Activated CD4-positive, alpha-beta T cell treated with anti-CD3 and anti-CD28 coated beads, Interleukin-2, Interleukin-6, amounts not matched to agents 100 ng/mL and 50 ng/mL, durations not matched to agents 16 hours and 8 hours (primary cell): ENCODE results near the gene IL17RC.
A peak's percentile ranks its signal among the peaks of the same experiment; 100 is the strongest.
"Not testable (repeated sequence)": the region's sequence is repeated elsewhere in the genome, so short reads cannot be mapped to it uniquely, and the experiment has no call there.

Experiments
- DNase-seq: peaks from one replicate; pipeline ENCODE4 v3.0.0-alpha.2; 2020

IL17RC gene

DNA sequence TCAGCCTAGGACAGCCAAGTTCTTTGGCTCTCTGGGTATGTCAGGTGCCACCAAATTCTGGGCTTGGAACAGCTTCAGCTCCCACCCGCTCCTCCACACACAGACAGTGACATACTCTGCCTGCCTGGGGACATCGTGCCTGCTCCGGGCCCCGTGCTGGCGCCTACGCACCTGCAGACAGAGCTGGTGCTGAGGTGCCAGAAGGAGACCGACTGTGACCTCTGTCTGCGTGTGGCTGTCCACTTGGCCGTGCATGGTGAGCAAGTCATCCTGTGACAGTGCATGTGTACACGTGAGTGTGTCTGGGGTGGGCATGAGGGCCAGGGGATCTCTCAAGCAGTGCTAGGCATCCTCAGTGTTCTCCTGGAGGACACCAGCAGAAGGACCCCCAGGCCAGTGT, 922 bp downstream of the IL17RC start:
- DNase-seq = no peak

DNA sequence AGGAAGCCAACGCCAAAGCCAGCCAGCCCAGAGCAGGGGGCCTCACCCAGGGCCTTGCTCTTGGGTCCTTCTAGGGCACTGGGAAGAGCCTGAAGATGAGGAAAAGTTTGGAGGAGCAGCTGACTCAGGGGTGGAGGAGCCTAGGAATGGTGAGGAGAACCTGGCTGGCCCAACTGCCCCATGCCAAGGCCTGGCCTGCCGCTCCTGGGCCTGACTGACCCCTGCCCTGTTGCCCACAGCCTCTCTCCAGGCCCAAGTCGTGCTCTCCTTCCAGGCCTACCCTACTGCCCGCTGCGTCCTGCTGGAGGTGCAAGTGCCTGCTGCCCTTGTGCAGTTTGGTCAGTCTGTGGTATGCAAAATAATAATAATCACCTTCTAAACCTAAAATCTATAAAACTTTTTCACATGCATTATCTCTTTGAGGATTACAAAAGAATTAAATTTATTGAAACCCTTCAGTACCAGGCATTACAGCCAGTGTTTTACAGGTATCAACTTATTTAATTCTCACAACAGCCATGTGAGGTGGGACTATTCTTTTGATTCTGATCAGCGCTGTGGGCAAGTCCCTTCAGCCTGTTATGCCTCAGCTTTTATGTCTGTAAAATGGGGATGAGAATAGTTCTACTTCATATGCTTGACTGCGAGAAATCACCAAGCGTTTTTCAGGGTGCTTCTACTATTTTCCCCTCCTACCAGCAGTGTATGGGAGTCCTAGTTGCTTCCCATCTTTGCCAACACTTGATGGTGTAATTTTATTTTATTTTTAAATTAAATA, 1.6 kb downstream of the IL17RC start:
- no peak for DNase-seq

DNA sequence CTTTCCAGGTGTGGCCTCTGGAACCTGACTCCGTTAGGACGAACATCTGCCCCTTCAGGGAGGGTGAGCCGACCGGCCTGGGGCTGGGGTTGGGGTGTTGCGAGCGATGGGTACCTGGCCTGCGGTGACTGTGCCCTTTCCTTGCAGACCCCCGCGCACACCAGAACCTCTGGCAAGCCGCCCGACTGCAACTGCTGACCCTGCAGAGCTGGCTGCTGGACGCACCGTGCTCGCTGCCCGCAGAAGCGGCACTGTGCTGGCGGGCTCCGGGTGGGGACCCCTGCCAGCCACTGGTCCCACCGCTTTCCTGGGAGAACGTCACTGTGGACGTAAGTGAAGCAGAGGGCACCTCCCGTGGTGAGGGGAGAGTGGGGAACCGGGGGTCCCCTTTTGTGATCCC, 11.3 kb downstream of the IL17RC start:
- DNase-seq = no peak

DNA sequence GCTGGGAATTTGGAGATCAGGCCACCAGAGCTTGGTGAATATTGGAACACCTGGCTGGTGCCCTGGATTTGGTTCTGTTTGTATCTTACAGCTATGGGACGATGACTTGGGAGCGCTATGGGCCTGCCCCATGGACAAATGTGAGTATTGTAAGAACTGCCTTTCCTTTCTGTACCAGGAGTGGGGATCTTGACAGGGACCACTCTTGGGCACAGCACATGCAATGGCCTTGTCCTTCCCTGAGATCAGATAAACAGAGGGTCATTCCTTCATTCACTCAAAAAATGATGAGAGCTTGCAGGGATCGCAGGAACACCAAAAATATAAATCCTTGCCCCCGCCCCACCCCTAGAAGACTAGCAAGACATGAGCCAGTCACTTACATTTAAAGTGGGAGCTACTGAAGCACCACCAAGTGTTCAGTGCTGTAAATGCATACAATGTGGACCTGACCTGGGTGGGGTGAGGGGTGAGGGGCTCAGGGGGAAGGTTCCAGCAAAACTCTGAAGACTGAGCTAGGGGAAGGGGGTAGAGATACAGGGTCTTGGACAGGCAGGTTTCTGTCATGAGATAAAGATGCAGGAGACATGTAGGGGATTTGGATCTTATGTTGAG, 14.0 kb downstream of the IL17RC start:
- DNase-seq = no peak

DNA sequence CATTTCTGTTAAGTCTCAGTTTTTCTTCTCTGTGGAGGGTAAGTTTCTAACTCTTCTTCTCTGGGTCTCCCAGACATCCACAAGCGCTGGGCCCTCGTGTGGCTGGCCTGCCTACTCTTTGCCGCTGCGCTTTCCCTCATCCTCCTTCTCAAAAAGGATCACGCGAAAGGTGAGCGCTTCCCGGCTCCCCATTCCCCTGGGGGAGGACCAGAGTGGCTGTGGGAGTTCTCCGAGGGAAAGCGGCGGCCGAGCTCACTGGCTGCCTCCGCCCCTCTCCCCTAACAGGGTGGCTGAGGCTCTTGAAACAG, 15.6 kb downstream of the IL17RC start:
- no peak for DNase-seq

DNA sequence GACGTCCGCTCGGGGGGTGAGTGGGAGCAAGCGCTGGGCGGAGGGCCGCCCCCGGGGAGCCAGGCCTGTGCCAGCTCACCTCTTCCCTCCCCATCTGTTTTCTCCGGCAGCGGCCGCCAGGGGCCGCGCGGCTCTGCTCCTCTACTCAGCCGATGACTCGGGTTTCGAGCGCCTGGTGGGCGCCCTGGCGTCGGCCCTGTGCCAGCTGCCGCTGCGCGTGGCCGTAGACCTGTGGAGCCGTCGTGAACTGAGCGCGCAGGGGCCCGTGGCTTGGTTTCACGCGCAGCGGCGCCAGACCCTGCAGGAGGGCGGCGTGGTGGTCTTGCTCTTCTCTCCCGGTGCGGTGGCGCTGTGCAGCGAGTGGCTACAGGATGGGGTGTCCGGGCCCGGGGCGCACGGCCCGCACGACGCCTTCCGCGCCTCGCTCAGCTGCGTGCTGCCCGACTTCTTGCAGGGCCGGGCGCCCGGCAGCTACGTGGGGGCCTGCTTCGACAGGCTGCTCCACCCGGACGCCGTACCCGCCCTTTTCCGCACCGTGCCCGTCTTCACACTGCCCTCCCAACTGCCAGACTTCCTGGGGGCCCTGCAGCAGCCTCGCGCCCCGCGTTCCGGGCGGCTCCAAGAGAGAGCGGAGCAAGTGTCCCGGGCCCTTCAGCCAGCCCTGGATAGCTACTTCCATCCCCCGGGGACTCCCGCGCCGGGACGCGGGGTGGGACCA, 16.1 kb downstream of the IL17RC start:
- DNase-seq = peak; percentile 93

DNA sequence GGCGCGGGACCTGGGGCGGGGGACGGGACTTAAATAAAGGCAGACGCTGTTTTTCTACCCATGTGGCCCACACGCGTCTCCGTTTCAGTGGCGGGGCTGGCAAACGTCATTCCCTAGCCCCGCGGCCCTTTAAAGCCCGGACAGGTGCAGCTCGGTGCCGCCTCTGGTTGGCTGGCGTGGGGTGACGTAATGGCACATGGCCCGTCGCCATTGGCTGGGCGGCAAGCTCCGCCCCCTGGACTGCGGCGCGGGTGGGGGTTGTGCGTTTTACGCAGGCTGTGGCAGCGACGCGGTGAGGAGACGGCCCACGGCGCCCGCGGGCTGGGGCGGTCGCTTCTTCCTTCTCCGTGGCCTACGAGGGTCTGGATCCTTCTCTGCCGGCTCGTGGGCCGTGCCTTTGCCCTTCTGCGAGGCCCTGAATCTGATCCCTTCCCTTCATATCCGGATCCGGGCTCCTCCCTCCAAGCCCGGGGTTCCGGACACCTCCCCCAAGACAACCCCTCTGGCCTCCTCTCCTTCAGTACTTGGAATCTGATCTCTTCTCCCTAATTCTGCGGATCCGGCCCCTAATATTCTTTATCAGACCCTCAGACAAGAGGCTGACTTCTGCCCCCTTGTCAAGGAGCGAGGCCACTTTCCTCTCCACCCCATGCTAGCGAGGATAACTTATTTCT, 16.8 kb downstream of the IL17RC start, which contains the start of gene CRELD1:
TSS of gene CRELD1 (plus strand) at position 274 of the 674 bp plus-strand sequence. CDS start 605 bp downstream, outside the sequence.
- DNase-seq = peak; percentile 98

DNA sequence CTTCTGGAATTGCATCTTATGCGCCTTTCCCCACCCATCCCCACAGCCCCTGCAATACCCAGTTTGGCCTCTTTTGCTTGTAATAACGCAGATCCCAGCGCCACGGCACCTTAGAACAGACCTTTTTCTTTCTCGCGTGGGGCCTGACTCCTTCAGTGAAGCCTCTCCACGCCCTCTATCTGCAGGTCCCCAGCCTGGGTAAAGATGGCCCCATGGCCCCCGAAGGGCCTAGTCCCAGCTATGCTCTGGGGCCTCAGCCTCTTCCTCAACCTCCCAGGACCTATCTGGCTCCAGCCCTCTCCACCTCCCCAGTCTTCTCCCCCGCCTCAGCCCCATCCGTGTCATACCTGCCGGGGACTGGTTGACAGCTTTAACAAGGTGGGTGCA, 17.3 kb downstream of the IL17RC start:
- DNase-seq = peak; percentile 16

DNA sequence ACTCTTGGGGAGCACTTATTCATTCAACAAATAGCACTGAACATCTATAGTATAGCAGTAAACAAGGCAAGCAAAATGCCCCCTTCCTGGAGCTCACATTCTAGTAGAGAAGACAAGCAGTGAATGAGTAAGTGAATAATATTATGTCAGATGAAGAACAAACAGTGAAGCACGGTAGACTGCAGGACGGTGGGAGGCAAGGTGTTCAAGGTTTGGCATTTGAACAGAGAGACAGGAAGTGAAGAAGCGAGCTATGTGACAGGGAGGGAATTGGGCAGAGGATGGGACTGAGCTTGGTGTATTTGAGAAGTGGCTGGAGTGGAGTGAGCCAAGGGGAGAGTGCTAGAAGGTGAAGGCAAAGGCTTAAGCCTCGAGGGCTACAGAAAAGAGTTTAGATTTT, 18.1 kb downstream of the IL17RC start:
- DNase-seq = no peak

DNA sequence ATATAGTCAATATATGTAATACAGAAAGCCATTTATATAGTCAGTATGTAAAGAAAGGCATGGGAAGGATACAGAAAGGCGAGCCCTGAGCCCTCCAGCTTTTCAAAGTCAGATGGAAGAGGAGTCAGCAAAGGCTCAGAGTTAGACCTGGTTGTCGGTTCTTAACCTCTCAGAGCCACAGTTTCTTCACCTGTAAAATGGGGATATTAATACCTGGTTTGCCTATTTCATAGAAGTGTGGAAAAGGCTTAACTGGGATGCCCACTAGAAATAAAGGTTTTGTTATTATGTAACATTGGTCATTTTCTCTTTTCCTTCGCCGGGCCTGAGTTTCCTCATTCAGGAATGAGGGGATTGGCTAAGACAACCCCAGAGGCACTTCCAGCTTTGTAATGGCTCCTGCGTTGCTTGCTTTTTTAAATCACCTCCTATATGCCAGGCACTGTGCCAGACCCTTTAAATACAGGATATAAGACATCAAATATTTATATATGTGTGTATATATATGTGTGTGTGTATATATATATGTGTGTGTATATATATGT, 19.1 kb downstream of the IL17RC start:
- no peak for DNase-seq

DNA sequence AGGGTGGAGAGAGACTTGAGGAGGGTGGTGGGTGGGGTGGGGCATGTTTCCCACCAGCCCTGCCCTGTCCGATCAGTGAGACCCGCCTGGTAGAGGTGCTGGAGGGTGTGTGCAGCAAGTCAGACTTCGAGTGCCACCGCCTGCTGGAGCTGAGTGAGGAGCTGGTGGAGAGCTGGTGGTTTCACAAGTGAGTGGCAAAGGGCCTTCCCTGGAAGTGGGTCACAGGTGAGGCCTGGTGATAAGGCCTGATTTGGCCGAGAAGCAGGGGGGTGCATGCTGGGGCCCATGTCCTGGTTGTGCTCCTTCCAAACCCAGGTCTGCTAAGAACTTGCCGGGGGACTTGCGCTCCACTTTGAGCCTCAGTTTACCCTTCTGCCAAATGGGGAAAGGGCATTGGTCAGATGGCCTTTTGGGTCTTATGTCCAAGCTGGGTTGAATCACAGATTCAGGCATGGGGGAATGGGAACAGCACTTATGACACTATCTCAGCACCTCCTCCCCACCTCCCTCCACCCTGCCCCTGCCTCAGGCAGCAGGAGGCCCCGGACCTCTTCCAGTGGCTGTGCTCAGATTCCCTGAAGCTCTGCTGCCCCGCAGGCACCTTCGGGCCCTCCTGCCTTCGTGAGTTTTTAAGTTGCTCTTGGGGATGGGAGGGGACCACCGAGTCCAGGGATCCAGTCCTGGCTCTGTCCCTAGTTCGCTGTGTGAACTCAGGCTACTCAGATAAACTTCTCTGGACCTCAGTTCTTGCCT, 20.8 kb downstream of the IL17RC start:
- no peak for DNase-seq

DNA sequence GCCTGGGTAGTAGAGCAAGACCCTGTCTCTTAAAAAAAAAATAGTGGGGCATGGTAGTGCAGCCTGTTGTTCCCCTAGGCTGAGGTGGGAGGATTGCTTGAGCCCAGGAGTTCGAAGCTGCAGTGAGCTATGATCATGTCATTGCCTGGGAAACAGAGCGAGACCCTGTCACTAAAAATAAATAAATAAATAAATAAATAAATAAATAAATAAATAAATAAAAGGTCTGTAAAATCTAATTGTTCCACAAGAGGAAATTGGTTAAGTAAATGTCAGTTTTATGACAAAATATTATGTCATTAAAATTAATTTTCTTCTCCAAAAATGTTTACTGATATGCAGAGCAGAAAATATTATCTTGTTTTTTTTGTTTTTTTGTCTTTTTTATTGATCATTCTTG, 22.1 kb downstream of the IL17RC start:
- no peak for DNase-seq

DNA sequence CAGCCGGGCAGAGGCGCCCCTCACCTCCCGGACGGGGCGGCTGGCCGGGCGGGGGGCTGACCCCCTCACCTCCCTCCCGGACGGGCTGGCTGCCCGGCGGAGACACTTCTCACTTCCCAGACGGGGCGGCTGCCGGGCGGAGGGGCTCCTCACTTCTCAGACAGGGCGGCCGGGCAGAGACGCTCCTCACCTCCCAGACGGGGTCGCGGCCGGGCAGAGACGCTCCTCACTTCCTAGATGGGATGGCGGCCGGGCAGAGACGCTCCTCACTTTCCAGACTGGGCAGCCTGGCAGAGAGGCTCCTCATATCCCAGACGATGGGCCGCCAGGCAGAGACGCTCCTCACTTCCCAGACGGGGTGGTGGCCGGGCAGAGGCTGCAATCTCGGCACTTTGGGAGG, 23.0 kb downstream of the IL17RC start:
- not testable (repeated sequence) for DNase-seq

DNA sequence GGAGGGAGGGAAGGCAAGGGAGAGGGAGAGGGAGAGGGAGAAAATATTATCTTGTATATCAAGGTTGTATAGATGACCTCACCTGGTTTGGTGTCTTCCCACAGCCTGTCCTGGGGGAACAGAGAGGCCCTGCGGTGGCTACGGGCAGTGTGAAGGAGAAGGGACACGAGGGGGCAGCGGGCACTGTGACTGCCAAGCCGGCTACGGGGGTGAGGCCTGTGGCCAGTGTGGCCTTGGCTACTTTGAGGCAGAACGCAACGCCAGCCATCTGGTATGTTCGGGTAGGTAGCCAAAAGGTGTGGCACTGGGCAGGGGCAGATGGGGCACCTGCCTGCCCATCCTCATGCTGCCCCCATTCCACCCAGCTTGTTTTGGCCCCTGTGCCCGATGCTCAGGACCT, 23.8 kb downstream of the IL17RC start:
- no peak for DNase-seq

DNA sequence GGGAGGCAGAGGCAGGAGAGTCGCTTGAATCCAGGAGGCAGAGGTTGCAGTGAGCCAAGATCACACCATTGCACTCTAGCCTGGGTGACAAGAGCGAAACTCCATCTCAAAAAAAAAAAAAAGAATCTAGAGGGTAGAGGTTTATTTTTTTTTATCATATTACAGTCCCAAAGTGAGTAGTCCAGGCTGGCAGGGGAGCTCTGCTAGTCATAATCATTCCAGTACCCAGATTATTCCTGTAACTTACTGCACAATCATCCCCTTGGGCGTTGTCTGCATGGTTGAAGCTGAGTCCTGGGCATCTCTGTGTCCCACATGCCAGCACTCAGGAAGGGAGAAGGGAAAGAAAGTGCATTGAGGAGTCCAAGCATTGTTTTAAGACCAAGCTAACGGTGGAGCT, 25.3 kb downstream of the IL17RC start:
- DNase-seq = no peak

DNA sequence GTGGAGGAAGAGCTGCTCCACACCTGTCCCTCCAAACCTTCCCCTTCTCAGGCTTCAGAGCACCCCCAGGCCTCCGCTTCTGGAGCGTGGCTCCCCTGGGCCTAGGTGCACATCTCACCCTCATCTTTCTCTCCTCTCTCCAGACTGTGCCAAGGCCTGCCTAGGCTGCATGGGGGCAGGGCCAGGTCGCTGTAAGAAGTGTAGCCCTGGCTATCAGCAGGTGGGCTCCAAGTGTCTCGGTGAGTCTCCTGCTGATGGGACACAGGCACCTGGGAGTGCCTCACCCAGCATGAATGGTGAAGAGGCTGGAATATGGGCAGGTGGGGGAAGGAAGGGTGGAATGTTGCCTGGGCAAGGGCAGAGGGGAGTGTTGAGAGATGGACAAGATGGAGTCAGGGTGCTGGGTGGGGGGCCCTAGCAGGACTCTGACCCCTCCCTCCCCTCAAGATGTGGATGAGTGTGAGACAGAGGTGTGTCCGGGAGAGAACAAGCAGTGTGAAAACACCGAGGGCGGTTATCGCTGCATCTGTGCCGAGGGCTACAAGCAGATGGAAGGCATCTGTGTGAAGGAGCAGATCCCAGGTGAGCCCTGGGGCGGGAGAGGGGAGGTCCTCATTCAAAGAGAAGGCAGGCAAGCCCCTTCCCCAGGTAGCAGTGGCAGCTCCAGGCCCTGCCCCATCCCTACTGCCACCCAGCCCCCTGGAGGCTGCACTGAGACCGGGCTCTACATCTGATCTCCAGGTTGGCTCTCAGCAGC, 26.2 kb downstream of the IL17RC start:
- DNase-seq = no peak

DNA sequence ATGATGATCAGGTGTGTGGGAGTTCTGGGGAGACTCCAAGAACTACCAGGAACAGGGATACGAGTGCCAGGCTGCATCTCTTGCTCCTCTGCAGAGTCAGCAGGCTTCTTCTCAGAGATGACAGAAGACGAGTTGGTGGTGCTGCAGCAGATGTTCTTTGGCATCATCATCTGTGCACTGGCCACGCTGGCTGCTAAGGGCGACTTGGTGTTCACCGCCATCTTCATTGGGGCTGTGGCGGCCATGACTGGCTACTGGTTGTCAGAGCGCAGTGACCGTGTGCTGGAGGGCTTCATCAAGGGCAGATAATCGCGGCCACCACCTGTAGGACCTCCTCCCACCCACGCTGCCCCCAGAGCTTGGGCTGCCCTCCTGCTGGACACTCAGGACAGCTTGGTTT, 27.4 kb downstream of the IL17RC start:
- DNase-seq = no peak

DNA sequence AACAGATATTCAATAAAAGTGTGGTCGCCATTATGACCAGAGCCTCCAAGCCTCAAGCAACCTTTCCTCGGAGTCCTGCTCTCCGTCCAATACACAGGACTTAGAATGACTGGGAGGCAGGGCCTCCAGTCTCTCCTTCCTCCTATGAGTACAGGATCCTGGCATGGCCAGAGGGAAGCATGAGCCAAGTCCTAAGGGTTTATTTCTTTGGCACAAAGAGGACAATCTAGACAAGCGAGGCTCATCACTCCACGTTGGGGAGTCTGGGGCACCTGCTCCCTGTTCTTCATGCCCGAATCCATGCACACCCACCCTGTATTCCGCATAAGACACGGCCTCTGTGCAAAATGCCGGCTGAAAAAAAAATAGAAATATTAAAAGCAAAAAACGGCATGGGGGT, 28.5 kb downstream of the IL17RC start:
- DNase-seq = no peak

DNA sequence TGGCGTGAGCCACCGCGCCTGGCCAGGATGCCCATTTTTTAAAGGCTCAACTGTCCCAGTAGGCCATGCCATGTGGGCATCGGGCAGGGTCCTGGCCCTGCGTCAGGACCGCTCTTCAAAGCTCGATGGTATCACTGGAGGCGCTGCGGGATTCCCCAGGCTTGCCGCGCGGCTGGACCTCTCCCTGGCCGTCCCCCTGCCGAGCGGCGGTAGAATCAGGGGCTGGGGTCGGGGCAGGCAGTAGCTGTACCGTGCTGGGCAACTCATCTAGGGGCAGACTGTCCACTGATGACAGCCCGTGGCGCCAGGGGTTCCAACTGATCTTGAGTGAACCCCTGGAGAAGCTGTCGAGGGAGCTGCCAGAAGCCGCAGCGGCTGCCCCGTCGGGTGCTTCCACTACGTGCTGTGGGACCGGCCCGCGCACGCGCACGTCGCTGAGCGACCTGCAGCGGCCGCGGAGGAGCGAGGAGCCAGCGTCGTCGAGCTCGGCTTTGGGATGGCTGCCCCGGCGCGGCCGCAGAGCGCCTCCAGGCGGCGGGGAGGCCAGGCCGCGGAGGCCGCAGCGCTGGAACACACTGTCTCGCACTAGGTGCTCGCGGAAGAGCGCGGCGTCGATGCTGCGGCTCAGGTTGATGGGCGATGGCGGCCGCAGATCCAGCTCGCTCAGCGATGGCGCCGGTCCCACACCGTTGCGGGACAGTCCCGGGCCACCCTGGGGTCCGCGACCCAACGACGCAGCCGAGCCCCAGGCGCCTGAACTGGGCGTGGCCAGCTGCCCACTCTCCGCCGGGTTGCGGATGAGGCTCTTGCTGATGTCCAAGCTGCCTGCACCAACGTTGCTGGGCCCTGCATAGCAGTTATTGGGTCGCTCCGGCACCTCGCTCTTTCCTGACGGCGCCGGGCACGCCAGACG, 29.5 kb downstream of the IL17RC start:
- DNase-seq = peak; percentile 81
